ENCODE data around the gene VPS13C.

DNA sequence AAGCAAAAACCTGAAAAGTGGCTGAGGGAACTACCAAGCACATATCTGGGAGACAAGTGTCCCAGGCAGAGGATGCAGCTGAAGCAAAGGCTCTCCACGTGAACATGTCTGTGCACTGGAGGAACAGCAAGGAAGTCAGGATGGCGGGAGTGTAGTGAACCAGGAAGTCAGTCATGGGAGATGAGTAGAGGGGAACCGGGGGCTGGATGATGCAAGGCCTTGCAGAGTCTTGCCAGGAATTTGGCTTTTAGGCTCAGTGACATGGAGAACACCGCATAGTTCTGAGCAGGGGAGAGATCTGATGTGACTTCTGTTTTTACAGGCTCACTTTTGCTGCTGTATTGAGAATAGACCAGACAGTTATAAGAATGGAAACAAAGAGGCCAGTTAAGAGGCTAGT, 25.5 kb upstream of the VPS13C start:
- TF ChIP-seq REST (IDR thresholded peaks at IDR 0.05; ENCODE audit: insufficient read depth in 1 of 2, low read depth in 2 of 2, low read length in 2 of 2) (no peak), SIN3A (IDR thresholded peaks at IDR 0.05; ENCODE audit: borderline replicate concordance, insufficient read depth, low read length) (no peak), POLR2AphosphoS5 (IDR thresholded peaks at IDR 0.05; ENCODE audit: low read depth, low read length) (no peak)

Data from PFSK-1 (cell line).